Left lung (tissue), 10 donors: ENCODE results near the gene MYO18A. TPM values are rescaled to one million over a fixed set of nuclear protein-coding genes. Genes with fewer than 3 reads are reported as not detected.

Experiments used
- ATAC-seq: fragments of 200-7000 bp; cut with Tn5 transposase; one replicate; pipeline ENCODE4 v1.9.1; 2020; ENCODE audit warnings: moderate library complexity
- DNase-seq, 4 donors: peaks; one replicate each; pipeline ENCODE4 v3.0.0-alpha.2; 2013 to 2020
- H3K27ac ChIP-seq, 2 donors: fragments of 200-600 bp; sonication (generic) in 1 of 2; one replicate each; pipeline versions ENCODE4 v1.5.0 to v1.8.0; 2020 to 2021
- H3K27me3 ChIP-seq, 2 donors: fragments of 200-600 bp; sonication (generic) in 1 of 2; one replicate each; pipeline versions ENCODE4 v1.5.0 to v1.8.0; 2020 to 2021
- H3K36me3 ChIP-seq, 2 donors: fragments of 200-600 bp; sonication (generic) in 1 of 2; one replicate each; pipeline versions ENCODE4 v1.5.0 to v1.8.0; 2020 to 2021
- H3K4me1 ChIP-seq, 2 donors: fragments of 200-600 bp; one replicate each; pipeline ENCODE4 v1.8.0; 2021
- H3K4me3 ChIP-seq, 2 donors: fragments of 200-600 bp; sonication (generic) in 1 of 2; one replicate each; pipeline versions ENCODE4 v1.5.0 to v1.8.0; 2020 to 2021; ENCODE audit warnings: mild to moderate bottlenecking in 1 of 2
- H3K9me3 ChIP-seq, 2 donors: fragments of 200-600 bp; sonication (generic) in 1 of 2; one replicate each; pipeline versions ENCODE4 v1.5.0 to v1.8.0; 2020 to 2021
- CTCF ChIP-seq, 2 donors: fragments of 200-600 bp; sonication (generic) in 1 of 2; IDR thresholded peaks; one replicate each; pipeline versions ENCODE4 v1.5.0 to v1.8.0; 2021; ENCODE audit warnings: antibody characterized with exemption in 2 of 2
- intact Hi-C, 2 donors: fragments of 100-400 bp; cut with DNase I; formaldehyde crosslinking; loops; one replicate each; pipeline versions ENCODE4 v1.11.2 to v1.14.2; 2022
- polyA plus RNA-seq, 6 donors: library from polyadenylated mRNA; unstranded; fragments of 120-200 nt; gene quantifications; one replicate each; pipeline ENCODE4 v1.2.1, GENCODE V29; 2013; ENCODE audit not compliant: insufficient read length in 6 of 6
- total RNA-seq, 2 donors: library from RNA; stranded (reverse); fragmentation: NEBNext Ultra II Directional; extraction: Animal tissue kit (Norgen Biotek cat#: 25700); gene quantifications; one replicate each; pipeline ENCODE4 v1.2.1, GENCODE V29; 2021
- donor health status: DM: no; HTN: yes; CAD: no.
- donor health status: DM: no; HTN: no; CAD: no.

The MYO18A gene
- total and polyA plus RNA-seq, 8 donors = 37.0 to 58.3 (median 40.4) TPM

DNA sequence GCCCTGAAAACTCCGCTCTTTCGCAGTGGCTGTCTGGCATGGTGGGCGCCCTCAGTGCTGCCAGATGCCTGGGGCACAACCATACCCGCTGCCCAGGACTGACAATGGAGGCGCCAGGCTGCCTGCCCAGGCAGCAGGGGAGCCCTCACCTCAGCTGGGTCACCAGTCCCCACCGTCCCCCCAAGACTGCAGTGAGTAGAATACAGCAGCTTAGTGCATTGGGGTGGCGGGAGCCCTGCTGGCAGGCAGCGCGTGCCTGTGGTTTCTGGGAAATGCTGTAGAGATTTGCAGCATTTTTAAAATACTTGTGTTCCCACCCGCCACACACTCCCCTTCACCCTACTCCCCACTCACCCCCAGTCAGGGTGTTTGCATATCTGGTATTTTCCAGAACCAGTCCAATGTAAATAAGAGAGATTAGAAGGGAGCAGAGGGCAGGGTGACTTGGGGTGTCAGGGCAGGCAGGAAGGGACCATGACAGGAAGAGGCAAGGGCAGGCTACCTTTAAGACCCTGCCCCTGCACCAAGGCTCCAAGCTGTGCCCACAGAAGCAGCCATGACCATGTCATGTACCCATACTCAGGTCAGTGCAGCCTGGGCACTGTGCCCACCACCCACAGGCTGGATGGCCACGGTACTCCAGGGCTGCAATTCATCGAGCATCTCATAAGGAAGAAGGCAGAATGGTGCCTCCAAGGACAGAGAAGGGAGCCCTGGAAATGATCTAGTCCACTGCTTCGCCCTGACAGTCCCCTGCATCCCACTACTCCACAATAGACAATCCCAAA is 21.5 kb downstream of the MYO18A start:
- Histone ChIP-seq H3K36me3 (no peaks in the 10 kb centered on the region), H3K27ac (peak overlapping the region; percentile 19 to 64), H3K4me3 (no peak overlapping the region), H3K4me1 (peaks cover 52 to 72% of the 10 kb centered on the region in 2 donors), H3K9me3 (no peaks in the 10 kb centered on the region), H3K27me3 (no peaks in the 10 kb centered on the region)
- TF ChIP-seq CTCF (IDR thresholded peaks at IDR 0.05) = no peak
- peak in 1 of 4 donors; percentile 57 for DNase-seq
- ATAC-seq = peak; percentile 12
- intact Hi-C loops = no loop called here

DNA sequence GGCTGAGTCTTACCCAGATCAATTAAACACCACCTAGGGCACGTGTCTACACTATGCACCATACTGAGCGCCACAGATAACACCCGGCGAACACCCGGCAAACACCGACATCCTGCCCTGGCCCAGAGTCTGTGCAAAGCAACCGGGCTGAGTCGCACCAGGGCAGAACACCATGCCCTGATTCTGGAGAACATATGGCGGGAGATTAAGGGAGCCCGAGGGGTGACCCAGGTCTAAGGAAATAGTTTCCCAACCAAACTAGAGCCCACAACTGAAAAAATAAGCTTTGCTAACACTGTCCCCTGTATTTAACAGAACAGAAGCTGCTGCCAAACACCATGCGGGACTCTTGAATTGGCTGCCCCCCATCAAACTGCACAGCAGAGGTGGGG is 22.1 kb downstream of the MYO18A start:
- peak overlapping the region in 1 of 2 donors; percentile 64 for H3K27ac ChIP-seq
- peaks cover 52 to 68% of the 10 kb centered on the region in 2 donors for H3K4me1 ChIP-seq
- no peaks in the 10 kb centered on the region for H3K36me3 ChIP-seq
- H3K27me3 ChIP-seq = no peaks in the 10 kb centered on the region
- no peak for TF ChIP-seq CTCF (IDR thresholded peaks at IDR 0.05)
- DNase-seq (no peak), ATAC-seq (peak; percentile 3)
- intact Hi-C loops = no loop called here
- no peak overlapping the region for H3K4me3 ChIP-seq
- no peaks in the 10 kb centered on the region for H3K9me3 ChIP-seq

GRCh38 chr17:29157310-29157709 is 22.9 kb downstream of the MYO18A start:
- Histone ChIP-seq H3K27me3 (no peaks in the 10 kb centered on the region), H3K9me3 (no peaks in the 10 kb centered on the region), H3K27ac (peak overlapping the region in 1 of 2 donors; percentile 83), H3K4me3 (no peak overlapping the region), H3K4me1 (peaks cover 52 to 68% of the 10 kb centered on the region in 2 donors), H3K36me3 (no peaks in the 10 kb centered on the region)
- TF ChIP-seq CTCF (IDR thresholded peaks at IDR 0.05) = no peak
- intact Hi-C loops = no loop called here
- DNase-seq (no peak), ATAC-seq (peak; percentile 52)

DNA sequence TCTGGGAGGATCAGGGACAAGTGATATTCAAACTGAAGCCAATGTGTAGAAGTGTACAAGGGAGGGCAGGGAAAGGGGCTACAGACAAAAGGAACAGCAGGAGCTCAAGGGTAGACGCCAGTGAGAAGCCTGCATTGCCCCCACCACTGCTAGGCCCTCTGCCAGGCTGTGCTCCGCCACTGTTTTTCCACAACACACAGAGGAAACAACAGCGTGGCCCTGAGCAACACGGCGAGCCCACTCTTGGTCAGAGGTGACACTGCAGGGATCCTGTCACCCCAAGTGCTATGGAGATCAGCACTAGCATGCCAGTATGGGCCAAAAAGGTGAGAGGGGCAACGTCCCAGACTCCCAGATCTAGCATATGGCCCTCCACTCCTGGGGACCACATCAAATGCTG is 23.4 kb downstream of the MYO18A start:
- ATAC-seq (no peak), DNase-seq (no peak)
- H3K4me1 ChIP-seq = peaks cover 52 to 68% of the 10 kb centered on the region in 2 donors
- TF ChIP-seq CTCF (IDR thresholded peaks at IDR 0.05) = no peak
- no peaks in the 10 kb centered on the region for H3K27me3 ChIP-seq
- intact Hi-C loops = no loop called here
- H3K9me3 ChIP-seq = no peaks in the 10 kb centered on the region
- no peaks in the 10 kb centered on the region for H3K36me3 ChIP-seq
- H3K4me3 ChIP-seq = no peak overlapping the region
- peak overlapping the region; percentile 31 to 83 for H3K27ac ChIP-seq

DNA sequence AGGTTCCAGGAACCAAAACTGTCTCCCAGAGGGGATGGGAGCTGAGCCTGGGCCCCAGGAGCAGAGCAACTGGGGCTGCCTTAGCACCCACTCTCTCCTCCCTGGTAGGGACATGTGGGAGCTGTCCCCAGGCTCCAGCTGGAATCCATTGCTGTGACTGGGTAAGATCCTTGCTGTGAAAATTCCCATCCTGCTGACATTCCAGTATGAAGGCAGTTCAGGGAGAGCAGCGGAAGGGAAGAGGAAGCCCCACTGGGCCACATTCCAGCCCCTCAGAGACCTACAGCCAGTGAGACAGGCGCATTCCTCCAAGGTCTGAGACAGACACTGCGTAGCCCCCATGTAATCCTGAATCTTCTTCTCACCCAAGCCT is 24.2 kb downstream of the MYO18A start:
- no peak overlapping the region for H3K4me3 ChIP-seq
- no peaks in the 10 kb centered on the region for H3K9me3 ChIP-seq
- H3K36me3 ChIP-seq = no peaks in the 10 kb centered on the region
- peak overlapping the region; percentile 31 to 83 for H3K27ac ChIP-seq
- no peaks in the 10 kb centered on the region for H3K27me3 ChIP-seq
- TF ChIP-seq CTCF (IDR thresholded peaks at IDR 0.05) = no peak
- peaks cover 52 to 68% of the 10 kb centered on the region in 2 donors for H3K4me1 ChIP-seq
- DNase-seq (peak in 1 of 4 donors; percentile 72), ATAC-seq (no peak)
- intact Hi-C loops = no loop called here
